Smooth muscle cell (in vitro differentiated cells): ENCODE results near the gene FAM174C. TPM values are rescaled to one million over a fixed set of nuclear protein-coding genes. Genes with fewer than 3 reads are reported as not detected.

Experiments used
- DNase-seq: peaks from one replicate; lab custom pipeline; 2025; ENCODE audit not compliant: unreplicated experiment; lab: John Stamatoyannopoulos, UW
- H2AFZ ChIP-seq: fragments of 200-600 bp; sonication (generic); 2 replicates; pipeline ENCODE4 v1.6.0; 2016; ENCODE audit warnings: antibody characterized with exemption, low read depth, mild to moderate bottlenecking
- H3F3A ChIP-seq: fragments of 200-600 bp; sonication (generic); 2 replicates; pipeline ENCODE4 v1.6.0; 2017; ENCODE audit warnings: antibody characterized with exemption, low read depth
- H3K27ac ChIP-seq: fragments of 200-600 bp; sonication (generic); 2 replicates; pipeline ENCODE4 v1.5.1; 2016; ENCODE audit warnings: low read depth, mild to moderate bottlenecking
- H3K27me3 ChIP-seq: fragments of 200-600 bp; sonication (generic); 2 replicates; pipeline ENCODE4 v1.6.1; 2016; ENCODE audit warnings: low read depth, mild to moderate bottlenecking
- H3K36me3 ChIP-seq: fragments of 200-600 bp; sonication (generic); 2 replicates; pipeline ENCODE4 v1.5.1; 2016; ENCODE audit warnings: low read depth
- H3K4me1 ChIP-seq: fragments of 200-600 bp; sonication (generic); 2 replicates; pipeline ENCODE4 v1.5.1; 2016; ENCODE audit warnings: low read depth
- H3K4me2 ChIP-seq: fragments of 200-600 bp; sonication (generic); 2 replicates; pipeline ENCODE4 v1.6.0; 2016; ENCODE audit warnings: mild to moderate bottlenecking
- H3K4me3 ChIP-seq: fragments of 200-600 bp; sonication (generic); 2 replicates; pipeline ENCODE4 v1.5.1; 2016; ENCODE audit warnings: mild to moderate bottlenecking
- H3K79me2 ChIP-seq: fragments of 200-600 bp; sonication (generic); 2 replicates; pipeline ENCODE4 v1.6.0; 2016; ENCODE audit warnings: low read depth, mild to moderate bottlenecking
- H3K9ac ChIP-seq: fragments of 200-600 bp; sonication (generic); 2 replicates; pipeline ENCODE4 v1.6.0; 2016; ENCODE audit warnings: low read depth
- H3K9me3 ChIP-seq: fragments of 200-600 bp; sonication (generic); replicated peaks from 2 replicates; pipeline ENCODE4 v1.5.1; 2016; ENCODE audit warnings: low read depth
- H4K20me1 ChIP-seq: fragments of 200-600 bp; sonication (generic); 2 replicates; pipeline ENCODE4 v1.6.0; 2016; ENCODE audit warnings: low read depth
- WGBS: methylation state at CpG from one replicate; pipeline ENCODE4 v1.1.7; 2016; ENCODE audit warnings: low lambda C conversion rate; 5-methylcytosine and 5-hydroxymethylcytosine counted together
- polyA plus RNA-seq: library from polyadenylated mRNA; unstranded; fragments of >200 nt; fragmentation: Nextera tagmentation; extraction: Ambion mirVana; gene quantifications from 2 replicates; pipeline ENCODE4 v1.2.1, GENCODE V29; 2016
- total RNA-seq: library from RNA; depleted of rRNA; stranded (reverse); fragments of >200 nt; gene quantifications from 2 replicates; pipeline ENCODE4 v1.2.3, GENCODE V29; 2014
- TF ChIP-seq, protein P1 (sequence below): fragments of 200-600 bp; sonication (generic); IDR thresholded peaks from 2 replicates; pipeline ENCODE4 v1.5.1; 2017; ENCODE audit warnings: borderline replicate concordance, mild to moderate bottlenecking, antibody characterized with exemption; ENCODE audit not compliant: insufficient read depth, poor library complexity, severe bottlenecking

The FAM174C gene
- total and polyA plus RNA-seq, 2 experiments from 2014 or later, result 41.5 to 75.6 TPM

DNA sequence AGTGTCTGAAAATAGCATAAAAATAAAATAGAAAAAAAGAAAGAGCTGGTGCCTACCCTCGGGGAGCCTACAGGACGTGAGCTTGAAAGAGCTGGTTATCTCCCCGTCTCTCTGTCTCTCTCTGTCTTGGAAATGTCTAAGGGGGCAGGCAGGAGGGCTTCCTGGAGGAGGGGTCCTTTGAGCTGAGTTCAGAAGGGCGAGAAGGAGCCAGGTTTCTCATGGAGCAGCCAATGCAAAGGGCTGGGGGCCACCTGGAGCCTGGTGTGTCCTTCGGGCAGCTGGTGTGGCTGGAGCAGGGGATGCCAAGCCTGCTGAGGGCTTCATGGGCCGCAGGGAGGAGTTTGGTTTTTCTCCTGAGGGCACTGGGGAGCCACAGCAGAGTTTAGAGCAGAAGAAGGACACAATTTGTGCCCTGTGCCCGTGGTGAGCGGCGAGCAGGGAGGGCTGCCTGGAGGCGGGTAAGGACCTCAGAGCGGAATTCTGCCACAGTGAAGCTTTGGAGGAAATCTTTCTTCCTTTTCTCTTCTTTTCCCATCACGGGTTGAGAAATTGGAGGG lies 49.0 kb downstream of the FAM174C start:
- H3K9ac ChIP-seq, result no peak overlapping the region
- H2AFZ ChIP-seq, result no peak overlapping the region
- H3K4me1 ChIP-seq, result no peaks in the 10 kb centered on the region

DNA sequence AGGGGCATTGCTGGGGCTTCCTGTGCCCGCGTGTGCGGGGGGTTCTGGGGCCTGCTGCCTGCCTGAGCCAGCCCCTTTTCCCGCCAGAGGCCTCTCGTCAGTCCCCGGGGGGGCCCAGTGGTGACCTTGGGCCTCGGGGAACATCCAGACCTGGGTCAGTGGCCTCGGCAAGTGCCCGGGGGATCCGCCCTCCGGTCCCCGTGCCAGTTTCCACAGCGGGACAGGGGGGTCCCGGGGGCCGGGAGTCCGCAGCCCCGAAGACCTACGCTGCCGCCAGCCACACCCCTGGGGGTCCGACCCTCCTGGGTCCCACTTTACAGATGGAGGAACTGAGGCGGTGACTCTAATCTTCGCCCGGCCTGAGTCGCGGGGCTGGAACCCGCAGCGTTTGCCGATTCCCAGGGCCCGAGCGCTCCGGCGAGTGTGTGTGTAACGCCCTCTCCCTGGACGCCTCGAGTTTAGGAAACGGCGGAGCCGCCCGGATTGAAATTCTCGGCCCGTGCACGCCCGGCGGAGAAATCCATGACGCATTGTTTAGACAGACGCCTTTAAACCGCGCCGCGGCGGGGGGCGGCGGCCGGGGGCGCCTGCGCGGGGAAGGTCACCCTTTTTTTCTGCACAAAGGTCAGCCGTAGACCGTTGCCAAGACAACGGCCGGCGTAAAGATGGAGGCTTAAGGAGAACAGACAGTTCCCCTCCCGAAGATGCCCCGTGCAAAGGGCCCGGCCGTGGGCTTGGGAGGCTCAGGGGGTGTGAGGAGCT lies 49.7 kb downstream of the FAM174C start:
- no peak overlapping the region for H3K4me3 ChIP-seq
- H2AFZ ChIP-seq, result no peak overlapping the region
- no peaks in the 10 kb centered on the region for H3K9me3 ChIP-seq
- DNase-seq, result no peak
- no peaks in the 10 kb centered on the region for H3F3A ChIP-seq
- H3K36me3 ChIP-seq, result no peaks in the 10 kb centered on the region
- no peaks in the 10 kb centered on the region for H3K27me3 ChIP-seq
- WGBS, result 90% methylated on average over 60 of the region's 66 CpGs
- H3K4me2 ChIP-seq, result no peak overlapping the region
- no peaks in the 10 kb centered on the region for H3K4me1 ChIP-seq
- no peaks in the 10 kb centered on the region for H3K79me2 ChIP-seq
- no peak overlapping the region for H3K9ac ChIP-seq
- H4K20me1 ChIP-seq, result no peaks in the 10 kb centered on the region
- H3K27ac ChIP-seq, result no peak overlapping the region
- TF ChIP-seq, protein P1, sequence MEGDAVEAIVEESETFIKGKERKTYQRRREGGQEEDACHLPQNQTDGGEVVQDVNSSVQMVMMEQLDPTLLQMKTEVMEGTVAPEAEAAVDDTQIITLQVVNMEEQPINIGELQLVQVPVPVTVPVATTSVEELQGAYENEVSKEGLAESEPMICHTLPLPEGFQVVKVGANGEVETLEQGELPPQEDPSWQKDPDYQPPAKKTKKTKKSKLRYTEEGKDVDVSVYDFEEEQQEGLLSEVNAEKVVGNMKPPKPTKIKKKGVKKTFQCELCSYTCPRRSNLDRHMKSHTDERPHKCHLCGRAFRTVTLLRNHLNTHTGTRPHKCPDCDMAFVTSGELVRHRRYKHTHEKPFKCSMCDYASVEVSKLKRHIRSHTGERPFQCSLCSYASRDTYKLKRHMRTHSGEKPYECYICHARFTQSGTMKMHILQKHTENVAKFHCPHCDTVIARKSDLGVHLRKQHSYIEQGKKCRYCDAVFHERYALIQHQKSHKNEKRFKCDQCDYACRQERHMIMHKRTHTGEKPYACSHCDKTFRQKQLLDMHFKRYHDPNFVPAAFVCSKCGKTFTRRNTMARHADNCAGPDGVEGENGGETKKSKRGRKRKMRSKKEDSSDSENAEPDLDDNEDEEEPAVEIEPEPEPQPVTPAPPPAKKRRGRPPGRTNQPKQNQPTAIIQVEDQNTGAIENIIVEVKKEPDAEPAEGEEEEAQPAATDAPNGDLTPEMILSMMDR, result no peak

More for the DNA sequence above, 49.0 kb downstream of the FAM174C start:
- Histone ChIP-seq H3K9me3 (no peaks in the 10 kb centered on the region), H3K27me3 (no peaks in the 10 kb centered on the region), H3K36me3 (no peaks in the 10 kb centered on the region), H3K79me2 (no peaks in the 10 kb centered on the region), H3K4me3 (no peak overlapping the region), H4K20me1 (no peaks in the 10 kb centered on the region), H3K27ac (no peak overlapping the region), H3K4me2 (no peak overlapping the region), H3F3A (no peaks in the 10 kb centered on the region)
- 89% methylated on average over 12 of the region's 12 CpGs for WGBS
- no peak for DNase-seq
- TF ChIP-seq, protein P1, result no peak

DNA sequence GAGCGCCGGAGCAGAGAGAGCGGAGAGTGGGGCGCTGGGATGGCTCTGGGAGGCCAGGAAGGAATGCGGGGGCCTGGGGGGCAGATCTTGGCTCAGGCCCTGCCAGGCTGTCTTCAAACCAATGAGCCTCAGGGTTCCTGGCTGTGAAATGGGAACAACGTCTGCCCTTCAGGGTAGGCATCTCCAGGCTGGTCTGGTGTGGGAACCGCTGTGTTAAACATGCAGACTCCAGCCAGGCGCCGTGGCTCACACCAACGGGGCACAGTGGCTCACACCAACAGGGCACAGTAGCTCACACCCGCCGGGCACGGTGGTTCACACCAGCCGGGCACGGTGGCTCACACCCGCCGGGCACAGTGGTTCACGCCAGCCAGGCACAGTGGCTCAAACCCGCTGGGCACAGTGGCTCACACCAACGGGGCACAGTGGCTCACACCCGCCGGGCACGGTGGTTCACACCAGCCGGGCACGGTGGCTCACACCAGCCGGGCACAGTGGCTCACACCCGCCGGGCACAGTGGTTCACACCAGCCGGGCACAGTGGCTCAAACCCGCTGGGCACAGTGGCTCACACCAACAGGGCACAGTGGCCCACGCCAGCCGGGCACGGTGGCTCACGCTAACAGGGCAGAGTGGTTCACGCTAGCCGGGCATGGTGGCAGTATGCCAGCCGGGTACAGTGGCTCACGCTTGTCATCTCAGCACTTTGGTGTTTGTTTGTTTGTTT lies 50.4 kb downstream of the FAM174C start:
- Histone ChIP-seq H3K27me3 (no peaks in the 10 kb centered on the region), H2AFZ (no peak overlapping the region), H3F3A (no peaks in the 10 kb centered on the region), H3K36me3 (no peaks in the 10 kb centered on the region), H4K20me1 (no peaks in the 10 kb centered on the region), H3K9ac (no peak overlapping the region), H3K4me3 (no peak overlapping the region), H3K79me2 (no peaks in the 10 kb centered on the region), H3K4me1 (no peaks in the 10 kb centered on the region), H3K4me2 (no peak overlapping the region), H3K27ac (no peak overlapping the region), H3K9me3 (no peaks in the 10 kb centered on the region)
- TF ChIP-seq, protein P1, result no peak
- WGBS, result 97% methylated on average over 36 of the region's 38 CpGs
- DNase-seq, result no peak
